Measurements from ENCODE around the gene KCNQ4.

GRCh38 chr1:40834968-40835545 is 51.5 kb downstream of the KCNQ4 start:
- TF ChIP-seq CTCF (IDR thresholded peaks at IDR 0.05; ENCODE audit: insufficient read depth, low read length) = no peak
- TF ChIP-seq GABPA (IDR thresholded peaks at IDR 0.05; ENCODE audit: low read depth) = no peak
- TF ChIP-seq POLR2AphosphoS5 (IDR thresholded peaks at IDR 0.05; ENCODE audit: low read depth) = no peak
- TF ChIP-seq REST (IDR thresholded peaks at IDR 0.05; ENCODE audit: insufficient replicate concordance, low read depth) = no peak
- TF ChIP-seq SPI1 (IDR thresholded peaks at IDR 0.05; ENCODE audit: borderline replicate concordance, low read depth) = no peak
